Muscle of back (tissue), 11 donors: ENCODE data around the gene TMEM135. TPM values are rescaled to one million over a fixed set of nuclear protein-coding genes. Genes with fewer than 3 reads are reported as not detected.
"Not testable (repeated sequence)": the region's sequence is repeated elsewhere in the genome, so short reads cannot be mapped to it uniquely, and the experiment has no call there.

ENCODE experiments used
- DNase-seq, 3 donors: peaks; one replicate each; pipeline versions ENCODE4 v3.0.0 to v3.0.0-alpha.2; 2013
- polyA plus RNA-seq, 10 donors: library from polyadenylated mRNA; unstranded; fragments of 120-200 nt; gene quantifications; one replicate each; pipeline ENCODE4 v1.2.1, GENCODE V29; 2013; ENCODE audit not compliant: insufficient read length in 10 of 10

The TMEM135 gene
- polyA plus RNA-seq, 10 donors = 11.9 to 21.7 (median 16.5) TPM

DNA sequence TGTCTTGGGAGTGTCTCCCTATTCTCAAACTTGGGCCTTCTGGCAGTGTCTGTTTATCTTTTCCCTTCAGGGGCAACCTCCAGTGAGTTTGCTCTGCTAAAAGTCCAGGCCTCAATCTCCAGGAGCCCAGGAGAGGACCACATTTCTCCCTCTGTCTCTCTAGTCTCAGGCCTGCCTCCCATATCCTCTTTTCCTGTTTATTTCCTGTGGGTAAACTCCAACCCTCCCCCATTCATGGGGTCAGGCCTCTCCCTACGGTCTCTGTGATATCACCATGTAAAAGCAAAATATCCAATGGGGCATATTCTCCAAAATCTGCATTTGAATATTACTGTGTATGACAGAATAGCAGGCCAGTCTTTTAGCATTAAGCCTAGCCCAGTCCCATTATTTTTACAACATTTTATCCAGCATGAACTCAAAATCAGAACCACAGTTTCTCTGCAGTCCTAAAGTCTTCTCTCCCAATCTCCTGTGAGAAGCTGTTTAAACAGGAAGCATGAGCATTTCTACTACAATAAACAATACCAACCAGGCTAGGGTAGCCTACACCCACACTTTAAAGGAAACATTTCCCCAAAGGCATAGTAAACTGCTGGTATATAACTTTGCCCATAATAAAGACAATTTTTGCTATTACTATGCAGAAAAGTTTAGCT lies 18.0 kb upstream of the TMEM135 start:
- no peak for DNase-seq

DNA sequence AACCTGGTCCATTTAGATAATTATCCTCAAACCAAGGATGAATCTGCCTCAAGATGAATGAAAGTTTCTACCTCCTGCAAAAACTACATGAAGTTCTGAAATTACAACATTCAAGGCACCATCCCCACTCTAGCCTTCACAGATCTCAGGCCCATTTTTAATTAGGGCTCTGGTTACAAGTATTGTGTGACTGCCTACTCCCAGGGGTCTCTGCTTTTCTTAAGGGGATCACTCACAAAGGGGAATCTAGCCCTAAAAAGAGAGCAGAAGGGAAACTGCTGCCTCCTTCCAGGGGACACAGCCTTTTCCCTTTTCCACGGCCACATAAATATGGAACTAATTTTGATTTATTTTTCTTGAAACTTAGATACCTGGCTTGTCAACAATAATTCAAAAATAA lies 17.4 kb upstream of the TMEM135 start:
- DNase-seq = no peak

DNA sequence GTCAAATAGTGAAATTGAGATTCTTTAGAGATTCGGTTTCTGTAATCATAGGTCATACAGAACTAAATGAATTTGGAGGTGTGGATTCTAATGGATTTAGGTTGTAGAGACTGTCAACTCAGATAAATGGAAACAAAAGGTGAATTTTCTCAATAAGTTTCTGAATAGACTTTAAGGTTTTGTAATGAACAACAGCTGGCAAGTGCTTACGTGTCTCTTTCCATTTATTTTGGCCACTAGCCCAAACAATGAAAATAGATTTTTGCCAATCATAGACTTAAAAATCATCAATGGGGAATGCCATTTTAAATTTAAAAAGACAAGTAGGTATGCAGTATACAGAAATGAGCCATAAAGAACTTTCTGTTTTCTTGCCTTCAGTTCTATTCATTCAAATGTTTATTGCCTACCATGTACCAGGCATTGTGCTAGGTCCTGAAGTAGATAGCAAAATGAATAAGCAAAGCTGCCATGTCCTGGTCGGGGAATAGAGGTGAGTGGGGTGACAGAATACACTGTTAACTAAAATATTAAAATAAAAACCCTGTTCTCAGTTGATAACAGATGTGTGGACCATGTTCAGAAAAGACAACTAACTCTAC lies 16.9 kb upstream of the TMEM135 start:
- no peak for DNase-seq

GRCh38 chr11:87022254-87022653 lies 15.5 kb upstream of the TMEM135 start:
- no peak for DNase-seq

- DNase-seq = no peak
These were observed 15.0 kb upstream of the TMEM135 start for GRCh38 chr11:87022738-87023137.

- DNase-seq = not testable (repeated sequence)
These were observed 11.3 kb upstream of the TMEM135 start for GRCh38 chr11:87026415-87026814.

GRCh38 chr11:87030458-87031054 lies 7.2 kb upstream of the TMEM135 start:
- DNase-seq = no peak

DNA sequence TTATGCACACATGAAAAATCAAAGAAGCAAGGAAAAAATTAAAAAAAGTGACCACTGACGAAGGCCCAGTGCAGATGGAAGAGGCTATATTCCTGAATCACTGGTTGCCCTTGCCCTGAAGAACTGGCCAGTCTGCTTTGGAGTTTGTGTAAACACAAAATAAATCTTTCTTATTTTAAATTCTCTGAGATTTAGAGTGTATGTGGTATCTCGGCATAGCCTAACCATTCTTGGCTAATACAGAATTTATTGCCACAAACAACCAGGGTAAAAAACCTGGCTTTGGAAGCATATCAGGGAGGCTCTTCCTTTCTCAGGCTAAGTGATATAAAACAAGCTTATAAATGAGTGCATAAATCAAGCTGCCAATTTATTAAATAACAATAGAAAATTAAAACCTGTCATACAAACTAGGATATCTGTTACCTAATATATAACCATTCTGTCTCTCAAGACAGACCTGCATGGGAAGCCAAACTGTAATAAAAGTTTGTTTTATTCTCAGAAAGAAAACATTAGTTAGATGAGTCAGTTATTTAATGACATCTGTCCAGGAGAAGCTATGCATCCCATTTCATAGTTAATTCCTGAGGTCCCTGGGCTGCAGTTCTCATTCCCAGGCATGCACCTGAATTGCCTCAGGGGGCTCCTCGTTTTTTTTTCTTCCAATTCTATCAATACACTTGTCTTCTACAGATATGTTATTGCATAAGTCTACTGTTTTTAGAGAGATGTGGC lies 6.1 kb upstream of the TMEM135 start:
- DNase-seq = no peak

DNA sequence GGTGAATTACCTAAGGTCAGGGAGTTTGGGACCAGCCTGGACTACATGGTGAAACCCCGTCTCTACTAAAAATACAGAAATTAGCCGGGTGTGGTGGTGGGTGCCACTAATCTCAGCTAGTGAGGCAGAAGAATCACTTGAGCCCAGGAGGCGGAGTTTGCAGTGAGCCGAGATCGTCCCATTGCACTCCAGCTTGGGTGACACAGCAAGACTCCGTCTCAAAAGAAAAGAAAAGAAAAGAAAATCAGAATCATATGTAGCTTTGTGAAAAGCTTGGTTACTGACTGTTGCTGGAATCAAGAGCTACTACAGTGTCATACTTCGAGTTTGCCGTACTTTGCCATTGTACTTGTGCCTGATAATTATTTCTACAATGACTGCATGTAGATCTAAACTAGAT lies 4.2 kb upstream of the TMEM135 start:
- no peak for DNase-seq

GRCh38 chr11:87035976-87036583 lies 1.7 kb upstream of the TMEM135 start:
- no peak for DNase-seq

GRCh38 chr11:87036756-87037449 lies 831 bp upstream of the TMEM135 start:
- DNase-seq = no peak

DNA sequence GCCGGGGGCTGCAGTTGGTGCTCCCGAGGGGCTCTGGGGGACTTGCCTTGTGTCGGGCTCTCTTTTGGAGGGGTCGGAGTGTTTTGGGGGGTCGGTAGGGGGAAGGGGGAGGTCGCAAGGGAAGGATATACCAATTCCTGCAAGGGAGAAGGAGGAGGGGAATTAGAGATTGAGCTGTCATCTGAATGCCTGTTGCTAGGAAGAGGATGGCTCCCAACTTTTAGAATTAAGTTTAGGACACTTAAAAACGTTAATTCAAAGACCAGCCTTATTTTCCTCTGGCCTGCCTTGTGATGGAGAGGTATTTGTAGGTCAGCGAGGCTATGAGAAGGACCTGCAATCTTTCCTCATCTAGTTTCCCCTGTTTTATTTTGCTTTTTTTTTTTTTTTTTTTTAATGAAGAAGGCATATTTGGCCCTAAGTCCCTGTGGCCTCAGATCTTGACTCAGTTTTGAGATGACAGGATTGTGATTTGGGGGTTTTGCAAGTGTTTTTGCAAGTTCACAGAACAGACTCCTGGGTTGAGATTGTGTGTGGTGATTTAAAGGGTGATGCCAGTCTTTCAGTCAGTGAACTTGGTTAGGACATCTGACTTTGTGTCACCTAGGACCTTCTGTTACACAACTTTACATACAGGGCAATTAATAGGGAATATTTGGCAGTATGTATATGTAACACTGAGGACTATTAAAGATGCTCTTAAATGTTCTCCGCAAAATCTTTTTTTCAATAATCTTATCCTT lies 672 bp downstream of the TMEM135 start:
- no peak for DNase-seq

- no peak for DNase-seq
These were observed 1.6 kb downstream of the TMEM135 start for GRCh38 chr11:87039371-87039770.

DNA sequence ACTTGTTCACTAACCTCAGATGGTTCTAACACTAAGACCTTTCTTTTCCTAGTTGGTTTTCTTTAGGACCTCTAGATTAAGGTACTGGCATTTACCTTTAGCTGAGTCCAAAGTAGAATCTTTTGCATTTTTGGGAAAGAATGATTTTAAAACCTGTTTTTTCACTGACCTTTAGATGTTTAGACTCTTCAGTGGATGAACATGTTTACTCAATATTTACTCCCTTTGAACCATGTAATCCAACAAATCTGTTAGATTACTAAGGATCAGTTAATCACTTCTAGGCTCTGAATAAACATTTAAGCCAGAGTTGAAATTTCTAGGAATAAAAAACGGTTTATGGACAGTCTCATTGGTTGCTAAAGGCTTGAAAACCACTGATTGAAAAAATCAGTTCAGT lies 6.2 kb downstream of the TMEM135 start:
- DNase-seq = no peak

GRCh38 chr11:87046824-87047223 lies 9.1 kb downstream of the TMEM135 start:
- no peak for DNase-seq

DNA sequence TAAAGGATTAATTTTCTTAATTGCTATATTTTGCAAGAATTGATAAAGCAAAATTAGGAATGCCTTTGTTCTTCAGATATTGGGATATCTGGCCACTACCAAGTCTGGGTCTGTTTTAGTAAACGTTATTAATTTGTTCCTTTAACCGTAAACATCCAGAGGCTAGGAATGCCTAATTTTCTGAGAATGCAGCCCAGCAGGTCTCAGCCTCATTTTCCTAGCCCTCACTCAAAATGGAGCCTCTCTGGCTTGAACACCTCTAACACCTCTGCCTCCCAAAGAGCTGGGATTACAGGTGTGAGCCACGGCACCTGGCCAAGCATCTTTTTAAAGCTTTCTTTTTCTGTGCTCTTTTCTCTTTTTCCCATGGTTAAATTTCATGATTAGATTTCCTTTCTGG lies 18.4 kb downstream of the TMEM135 start:
- no peak for DNase-seq

GRCh38 chr11:87057749-87058148 lies 20.0 kb downstream of the TMEM135 start:
- DNase-seq = no peak

GRCh38 chr11:87059596-87060390 lies 22.1 kb downstream of the TMEM135 start:
- no peak for DNase-seq

DNA sequence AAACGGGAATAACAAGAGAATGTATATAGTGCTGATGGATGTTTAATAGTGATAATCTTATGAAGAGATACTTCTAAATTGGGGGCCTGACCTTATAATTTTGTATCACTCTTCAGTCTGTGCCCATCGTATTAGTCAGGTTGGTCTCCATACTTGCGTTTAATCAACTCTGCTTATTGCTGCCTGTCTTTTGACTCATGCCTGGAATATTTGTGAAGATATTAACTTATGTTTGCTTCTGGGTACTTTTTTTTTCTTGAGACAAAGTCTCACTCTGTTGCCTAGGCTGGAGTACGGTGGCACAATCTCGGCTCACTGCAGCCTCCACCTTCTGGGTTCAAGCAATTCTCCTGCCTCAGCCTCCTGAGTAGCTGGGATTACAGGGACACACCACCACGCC lies 24.0 kb downstream of the TMEM135 start:
- no peak for DNase-seq

GRCh38 chr11:87063982-87064381 lies 26.2 kb downstream of the TMEM135 start:
- no peak for DNase-seq
